ENCODE results near the gene NRIP3.

DNA sequence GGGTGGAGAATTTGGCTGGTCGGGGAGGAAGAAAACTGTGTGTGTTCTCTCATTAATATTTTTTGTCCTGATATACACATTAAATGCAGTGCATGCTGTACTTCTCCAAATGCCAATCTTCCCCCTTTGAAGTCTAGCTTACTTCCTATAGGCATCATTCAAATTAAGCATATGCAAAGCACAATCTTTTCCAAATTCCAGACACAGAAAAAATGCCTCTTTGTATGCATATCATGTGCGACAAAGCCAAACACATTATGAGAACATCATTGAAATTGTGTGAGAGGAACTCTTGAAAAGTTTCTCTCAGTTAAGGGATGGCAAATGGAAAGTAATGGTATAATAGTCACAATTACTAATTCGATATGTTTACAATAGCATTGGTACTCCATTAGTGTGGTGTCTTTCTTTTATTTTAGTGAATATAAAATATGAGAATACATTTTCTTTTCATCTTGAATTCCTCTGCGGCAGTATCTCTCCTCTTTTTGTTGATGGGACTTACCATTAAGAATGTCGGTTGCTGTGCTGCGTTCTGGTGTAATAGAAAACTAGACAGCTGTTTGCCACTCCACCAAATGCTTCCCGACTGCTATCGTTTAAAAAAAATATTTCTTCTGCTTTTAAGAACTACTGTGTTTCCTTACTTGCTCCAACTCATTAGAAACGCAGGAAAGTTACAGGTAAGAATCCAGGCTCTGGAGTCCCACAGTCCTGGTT is 19.3 kb upstream of the NRIP3 start:
- TF ChIP-seq, protein P1, sequence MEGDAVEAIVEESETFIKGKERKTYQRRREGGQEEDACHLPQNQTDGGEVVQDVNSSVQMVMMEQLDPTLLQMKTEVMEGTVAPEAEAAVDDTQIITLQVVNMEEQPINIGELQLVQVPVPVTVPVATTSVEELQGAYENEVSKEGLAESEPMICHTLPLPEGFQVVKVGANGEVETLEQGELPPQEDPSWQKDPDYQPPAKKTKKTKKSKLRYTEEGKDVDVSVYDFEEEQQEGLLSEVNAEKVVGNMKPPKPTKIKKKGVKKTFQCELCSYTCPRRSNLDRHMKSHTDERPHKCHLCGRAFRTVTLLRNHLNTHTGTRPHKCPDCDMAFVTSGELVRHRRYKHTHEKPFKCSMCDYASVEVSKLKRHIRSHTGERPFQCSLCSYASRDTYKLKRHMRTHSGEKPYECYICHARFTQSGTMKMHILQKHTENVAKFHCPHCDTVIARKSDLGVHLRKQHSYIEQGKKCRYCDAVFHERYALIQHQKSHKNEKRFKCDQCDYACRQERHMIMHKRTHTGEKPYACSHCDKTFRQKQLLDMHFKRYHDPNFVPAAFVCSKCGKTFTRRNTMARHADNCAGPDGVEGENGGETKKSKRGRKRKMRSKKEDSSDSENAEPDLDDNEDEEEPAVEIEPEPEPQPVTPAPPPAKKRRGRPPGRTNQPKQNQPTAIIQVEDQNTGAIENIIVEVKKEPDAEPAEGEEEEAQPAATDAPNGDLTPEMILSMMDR (IDR thresholded peaks at IDR 0.05; ENCODE audit: low read depth, low read length, missing input control) = no peak
- TF ChIP-seq RAD21 (IDR thresholded peaks at IDR 0.05) (no peak), FOXA2 (IDR thresholded peaks at IDR 0.05) (no peak)
- TF ChIP-seq, protein P2, sequence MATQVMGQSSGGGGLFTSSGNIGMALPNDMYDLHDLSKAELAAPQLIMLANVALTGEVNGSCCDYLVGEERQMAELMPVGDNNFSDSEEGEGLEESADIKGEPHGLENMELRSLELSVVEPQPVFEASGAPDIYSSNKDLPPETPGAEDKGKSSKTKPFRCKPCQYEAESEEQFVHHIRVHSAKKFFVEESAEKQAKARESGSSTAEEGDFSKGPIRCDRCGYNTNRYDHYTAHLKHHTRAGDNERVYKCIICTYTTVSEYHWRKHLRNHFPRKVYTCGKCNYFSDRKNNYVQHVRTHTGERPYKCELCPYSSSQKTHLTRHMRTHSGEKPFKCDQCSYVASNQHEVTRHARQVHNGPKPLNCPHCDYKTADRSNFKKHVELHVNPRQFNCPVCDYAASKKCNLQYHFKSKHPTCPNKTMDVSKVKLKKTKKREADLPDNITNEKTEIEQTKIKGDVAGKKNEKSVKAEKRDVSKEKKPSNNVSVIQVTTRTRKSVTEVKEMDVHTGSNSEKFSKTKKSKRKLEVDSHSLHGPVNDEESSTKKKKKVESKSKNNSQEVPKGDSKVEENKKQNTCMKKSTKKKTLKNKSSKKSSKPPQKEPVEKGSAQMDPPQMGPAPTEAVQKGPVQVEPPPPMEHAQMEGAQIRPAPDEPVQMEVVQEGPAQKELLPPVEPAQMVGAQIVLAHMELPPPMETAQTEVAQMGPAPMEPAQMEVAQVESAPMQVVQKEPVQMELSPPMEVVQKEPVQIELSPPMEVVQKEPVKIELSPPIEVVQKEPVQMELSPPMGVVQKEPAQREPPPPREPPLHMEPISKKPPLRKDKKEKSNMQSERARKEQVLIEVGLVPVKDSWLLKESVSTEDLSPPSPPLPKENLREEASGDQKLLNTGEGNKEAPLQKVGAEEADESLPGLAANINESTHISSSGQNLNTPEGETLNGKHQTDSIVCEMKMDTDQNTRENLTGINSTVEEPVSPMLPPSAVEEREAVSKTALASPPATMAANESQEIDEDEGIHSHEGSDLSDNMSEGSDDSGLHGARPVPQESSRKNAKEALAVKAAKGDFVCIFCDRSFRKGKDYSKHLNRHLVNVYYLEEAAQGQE (IDR thresholded peaks at IDR 0.05) = no peak
- TF ChIP-seq, protein P3, sequence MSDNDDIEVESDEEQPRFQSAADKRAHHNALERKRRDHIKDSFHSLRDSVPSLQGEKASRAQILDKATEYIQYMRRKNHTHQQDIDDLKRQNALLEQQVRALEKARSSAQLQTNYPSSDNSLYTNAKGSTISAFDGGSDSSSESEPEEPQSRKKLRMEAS (IDR thresholded peaks at IDR 0.05) = no peak

Data from liver (tissue), 3 donors.